HG03457 (cell line): ENCODE results near the gene MAP4.

ENCODE experiments used
- ATAC-seq: cut with Tn5 transposase; IDR thresholded peaks from one replicate; pipeline ENCODE4 v1.9.1; 2021; ENCODE audit warnings: moderate number of reproducible peaks; ENCODE audit not compliant: unreplicated experiment

Gene MAP4

GRCh38 chr3:47964740-47965139, 51.5 kb downstream of the MAP4 start:
- no peak for ATAC-seq

GRCh38 chr3:47961815-47962606, 54.2 kb downstream of the MAP4 start:
- no peak for ATAC-seq

GRCh38 chr3:47961036-47961435, 55.2 kb downstream of the MAP4 start:
- no peak for ATAC-seq

DNA sequence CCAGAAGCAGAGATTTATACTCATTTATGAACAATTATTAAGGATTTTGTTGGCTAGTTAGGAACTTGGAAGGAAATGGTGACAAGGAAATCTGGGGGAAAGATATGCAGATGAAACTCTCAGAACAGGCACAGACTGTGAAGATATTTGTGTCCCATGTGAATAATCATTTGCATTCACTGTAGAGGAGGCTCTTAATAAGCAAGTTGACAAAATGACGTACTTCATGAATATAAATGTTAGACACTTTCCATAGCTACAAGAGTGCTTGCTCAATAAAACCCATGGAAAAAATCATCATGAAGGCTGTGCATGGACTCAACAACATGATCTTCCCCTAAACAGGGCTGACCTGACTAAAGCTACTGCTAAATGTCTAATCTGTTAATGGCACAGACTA, 59.7 kb downstream of the MAP4 start:
- ATAC-seq: no peak

DNA sequence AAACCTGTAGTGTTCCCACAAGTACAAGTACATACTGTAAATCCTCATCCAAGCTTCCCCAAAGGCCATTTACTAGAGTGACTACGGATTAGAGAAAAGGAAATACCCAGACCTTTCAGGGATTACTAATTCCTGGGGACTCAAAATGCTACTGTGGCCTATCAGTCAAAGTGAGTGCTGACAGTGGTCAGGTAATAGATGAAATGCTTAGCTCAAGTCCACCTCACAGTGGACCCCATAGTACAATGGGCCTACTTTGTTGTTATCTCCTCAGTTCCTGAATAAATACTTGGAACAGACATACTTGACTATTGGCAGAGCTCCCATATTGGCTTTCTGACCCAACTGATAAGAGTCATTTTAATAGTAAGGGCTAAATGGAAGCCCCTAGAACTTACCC, 61.6 kb downstream of the MAP4 start:
- ATAC-seq: no peak

DNA sequence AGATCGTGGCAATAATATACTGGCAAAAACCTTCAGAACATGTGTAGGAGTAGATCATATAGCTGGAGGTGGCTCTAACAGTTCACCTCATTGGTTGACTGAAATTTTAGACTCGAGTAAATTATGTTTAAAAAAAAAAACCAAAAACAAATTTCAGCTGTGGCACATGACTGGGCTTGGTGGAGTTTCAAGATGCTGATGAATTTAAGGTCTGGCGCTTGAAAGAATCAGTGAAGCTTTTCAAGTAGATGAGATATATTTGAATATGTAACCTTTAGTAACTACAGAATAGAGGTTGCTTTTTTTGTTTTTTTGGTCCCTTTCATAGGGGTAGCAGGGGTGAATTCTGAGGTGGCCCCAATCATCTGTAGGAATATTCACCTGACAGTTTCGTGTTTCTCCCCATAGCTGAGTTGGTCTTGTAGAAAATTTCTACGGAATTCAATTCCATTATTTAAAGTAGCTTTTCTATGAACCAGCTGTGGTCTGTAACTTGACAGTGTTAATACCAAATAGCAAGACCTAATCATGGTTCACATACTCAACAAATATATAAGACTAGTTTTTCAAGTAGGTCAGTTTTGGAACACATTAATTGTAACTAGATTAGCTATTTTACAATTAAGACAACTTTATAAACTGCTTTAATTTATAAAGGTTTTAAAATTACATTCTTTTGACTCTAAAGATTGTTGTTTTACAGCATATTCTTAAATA, 65.6 kb downstream of the MAP4 start:
- ATAC-seq: no peak

- no peak for ATAC-seq
These were observed 66.2 kb downstream of the MAP4 start for GRCh38 chr3:47949979-47950378.

- ATAC-seq: no peak
These were observed 76.0 kb downstream of the MAP4 start for GRCh38 chr3:47940232-47940631.

GRCh38 chr3:47932421-47932820, 83.8 kb downstream of the MAP4 start:
- no peak for ATAC-seq

- ATAC-seq: no peak
These were observed 85.2 kb downstream of the MAP4 start for GRCh38 chr3:47930979-47931378.

- no peak for ATAC-seq
These were observed 99.5 kb downstream of the MAP4 start for GRCh38 chr3:47916696-47917095.

GRCh38 chr3:47916201-47916600, 100.0 kb downstream of the MAP4 start:
- no peak for ATAC-seq

DNA sequence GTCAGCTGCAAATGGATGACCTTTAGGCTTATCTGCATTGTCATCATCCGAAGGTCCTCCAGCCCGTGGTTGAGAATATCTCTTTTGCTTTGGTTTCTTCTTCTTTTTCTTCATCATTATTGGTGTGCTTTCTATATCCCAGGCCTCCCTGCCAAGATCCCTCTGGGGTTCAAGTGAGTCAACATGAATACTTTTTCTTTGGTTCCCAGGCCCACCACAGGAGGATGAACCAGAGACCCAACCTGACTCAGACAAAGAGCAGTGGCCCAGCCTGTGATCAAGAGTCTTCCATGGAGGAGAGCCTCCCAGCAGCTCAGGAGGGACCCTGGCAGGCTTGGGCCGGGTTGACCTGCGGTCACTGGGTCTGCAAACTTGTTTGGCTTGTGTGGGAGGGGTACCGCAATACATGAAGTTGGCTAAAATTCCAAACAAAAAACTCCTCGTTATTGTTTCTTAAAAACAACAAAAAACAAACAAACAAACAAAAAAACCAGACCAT, 104.2 kb downstream of the MAP4 start:
- ATAC-seq: no peak

GRCh38 chr3:47910777-47911440, 105.3 kb downstream of the MAP4 start:
- ATAC-seq: no peak

DNA sequence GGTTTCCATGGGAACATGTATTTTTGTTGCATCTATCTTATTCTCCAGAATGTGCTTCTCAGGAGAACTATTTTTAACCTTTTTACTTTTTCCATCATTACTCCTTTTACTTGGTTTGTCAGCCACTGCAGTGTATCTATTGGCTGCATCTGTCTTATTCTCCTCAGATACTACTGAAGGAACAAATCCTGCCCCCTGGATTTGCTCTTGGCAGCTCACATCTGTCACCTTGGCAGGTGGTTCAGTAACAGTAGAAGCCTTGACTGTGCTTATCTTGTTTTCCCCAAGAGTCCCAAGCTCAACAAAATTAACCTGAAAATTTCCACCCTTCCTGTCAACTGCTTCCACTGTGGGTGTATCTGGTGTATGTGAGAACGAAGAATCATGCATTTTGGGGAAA, 106.0 kb downstream of the MAP4 start:
- no peak for ATAC-seq

GRCh38 chr3:47909607-47910006, 106.6 kb downstream of the MAP4 start:
- ATAC-seq: no peak

DNA sequence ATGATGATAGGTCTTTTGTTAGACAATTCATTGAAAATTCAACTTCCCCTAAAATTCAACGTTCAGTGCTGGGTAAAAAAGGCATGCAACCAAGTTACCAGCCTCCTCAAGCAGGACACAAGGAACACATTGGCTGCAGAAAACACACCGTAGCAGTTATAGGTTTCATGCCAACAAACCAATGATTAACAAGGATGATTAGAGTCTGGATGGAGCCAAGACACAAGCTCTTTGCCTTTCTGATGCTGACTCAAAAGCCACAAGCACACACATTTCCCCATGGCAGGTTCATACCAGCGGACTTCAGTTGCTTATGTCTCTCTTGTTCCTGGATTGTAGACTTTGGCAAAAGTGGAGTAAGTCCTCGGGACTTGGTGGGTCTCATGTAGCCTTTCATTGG, 107.5 kb downstream of the MAP4 start:
- ATAC-seq: no peak

DNA sequence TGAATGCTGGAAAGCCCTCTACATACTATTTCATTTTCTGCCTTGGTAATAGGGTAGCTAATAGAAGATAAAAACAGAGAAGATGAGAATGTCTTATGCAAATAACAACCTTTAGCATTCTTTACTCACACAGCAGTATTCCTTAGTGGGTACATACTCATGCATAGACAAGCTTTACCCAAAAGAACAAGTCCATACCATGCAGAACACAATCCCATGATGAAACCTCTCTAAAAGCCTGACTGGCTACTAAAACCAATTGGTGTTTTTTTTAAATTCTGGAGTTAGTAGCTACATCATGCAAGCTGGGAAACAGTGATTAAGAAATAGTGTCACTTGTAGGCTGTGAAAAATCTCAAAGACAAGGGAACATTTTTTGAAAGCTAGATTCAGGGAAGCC, 108.4 kb downstream of the MAP4 start:
- no peak for ATAC-seq

DNA sequence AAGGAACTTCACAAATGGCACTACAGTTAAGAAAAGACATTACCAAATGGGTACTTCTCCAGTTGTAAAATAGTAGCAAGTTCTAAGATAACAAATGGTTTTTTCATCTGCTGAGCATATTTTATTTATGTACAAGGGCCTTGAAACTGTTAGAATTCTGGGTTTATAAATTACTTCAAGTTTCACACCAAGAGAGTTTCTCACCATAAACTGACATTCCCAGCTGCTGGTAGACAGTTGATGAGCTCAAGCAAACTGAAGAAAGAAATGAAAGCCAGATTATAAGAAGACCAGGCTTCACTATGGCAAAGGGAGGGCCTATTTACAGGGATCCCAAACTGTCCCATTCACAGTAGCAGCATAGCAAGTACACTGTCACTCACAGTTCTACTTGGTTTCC, 113.5 kb downstream of the MAP4 start:
- ATAC-seq: no peak

DNA sequence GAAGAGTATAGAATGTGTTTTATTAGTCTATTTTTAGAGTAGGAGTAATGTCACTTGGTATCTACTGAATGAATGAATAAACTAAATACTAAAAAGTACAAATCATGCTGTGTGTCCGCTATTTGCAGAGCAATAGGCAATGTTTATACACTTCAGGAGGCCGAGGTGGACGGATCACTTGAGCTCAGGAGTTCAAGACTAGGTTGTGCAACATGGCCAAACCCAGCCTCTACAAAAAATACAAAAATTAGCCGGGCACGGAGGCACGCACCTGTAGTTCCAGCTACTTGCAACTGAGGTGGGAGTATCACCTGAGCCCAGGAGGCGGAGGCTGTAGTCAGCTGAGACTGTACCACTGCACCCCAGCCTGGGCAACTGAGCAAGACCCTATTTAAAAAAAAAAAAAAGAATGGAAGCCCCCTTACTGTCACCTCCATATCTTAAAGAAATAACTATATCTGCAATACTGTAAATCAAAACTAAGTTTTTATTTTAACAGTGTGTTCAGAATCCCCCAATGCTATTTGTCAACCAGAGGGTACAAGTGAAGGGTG, 114.9 kb downstream of the MAP4 start:
- ATAC-seq: no peak

DNA sequence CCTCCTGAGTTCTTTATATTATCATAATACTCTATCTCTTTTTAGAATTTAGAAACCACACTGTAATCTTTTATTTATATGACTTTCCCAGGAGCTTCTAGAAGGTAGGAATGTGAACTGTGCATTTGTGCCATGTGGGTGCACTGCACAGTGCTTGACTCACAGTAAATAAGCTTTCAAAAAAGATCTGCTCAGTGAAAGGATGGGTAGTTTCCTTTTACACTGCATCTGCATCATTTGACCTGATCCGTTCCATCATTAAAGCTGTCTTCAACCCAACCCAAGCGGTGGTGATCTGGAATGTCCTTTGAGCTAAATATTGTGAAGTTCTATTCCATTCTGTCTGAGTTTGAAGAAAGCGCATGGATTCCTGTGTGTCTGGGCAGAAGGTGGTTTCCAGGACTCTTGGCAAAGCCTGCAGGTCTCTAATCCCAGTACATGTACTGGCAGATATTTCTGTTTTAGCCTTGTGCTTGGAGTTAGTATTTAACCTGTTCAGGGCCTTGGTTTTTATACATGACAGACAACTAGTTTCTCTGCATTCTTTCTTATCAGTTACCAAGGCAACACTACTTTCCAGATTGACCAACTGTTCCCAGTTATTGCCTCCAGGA, 116.6 kb downstream of the MAP4 start:
- no peak for ATAC-seq
